Thyroid gland (tissue), 4 donors: ENCODE data around the gene LRRFIP2. TPM values are rescaled to one million over a fixed set of nuclear protein-coding genes. Genes with fewer than 3 reads are reported as not detected.

Experiments
- DNase-seq, 2 donors: peaks; one replicate each; pipeline ENCODE4 v3.0.0-alpha.2; 2019
- H3K27ac ChIP-seq, 3 donors: fragments of 200-600 bp; sonication (generic); 1 replicate in 2 of 3; 2 replicates in 1 of 3; pipeline ENCODE4 v1.5.1; 2016 to 2019; ENCODE audit warnings: mild to moderate bottlenecking in 1 of 3, moderate library complexity in 1 of 3
- H3K27me3 ChIP-seq: fragments of 200-600 bp; sonication (generic); one replicate; pipeline ENCODE4 v1.5.1; 2019
- H3K36me3 ChIP-seq, 2 donors: fragments of 200-600 bp; sonication (generic); one replicate each; pipeline ENCODE4 v1.5.1; 2016 to 2019
- H3K4me1 ChIP-seq, 2 donors: fragments of 200-600 bp; sonication (generic); one replicate each; pipeline ENCODE4 v1.5.1; 2017 to 2019
- H3K4me3 ChIP-seq, 3 donors: fragments of 200-600 bp; sonication (generic); replicated peaks in 1 of 3; 1 replicate in 2 of 3; 2 replicates in 1 of 3; pipeline ENCODE4 v1.5.1; 2016; ENCODE audit warnings: mild to moderate bottlenecking in 1 of 3
- H3K9me3 ChIP-seq: fragments of 200-600 bp; sonication (generic); one replicate; pipeline ENCODE4 v1.5.1; 2017
- POLR2A ChIP-seq, 2 donors: fragments of 450-650 bp; IDR thresholded peaks; one replicate each; pipeline ENCODE4 v1.6.1; 2017; ENCODE audit warnings: antibody characterized with exemption in 2 of 2, mild to moderate bottlenecking in 2 of 2, moderate library complexity in 1 of 2
- WGBS, 2 donors: methylation state at CpG; one replicate each; pipeline ENCODE4 v1.1.5; 2017; 5-methylcytosine and 5-hydroxymethylcytosine counted together
- intact Hi-C: fragments of 100-400 bp; cut with DNase I; formaldehyde crosslinking; loops from one replicate; pipeline ENCODE4 v1.15.1; 2023
- total RNA-seq, 4 donors: library from RNA; depleted of rRNA; stranded (reverse); fragments of >200 nt; gene quantifications; one replicate each; pipeline ENCODE4 v1.2.3, GENCODE V29; 2016
- TF ChIP-seq, protein P1 (sequence below), 6 experiments: fragments of 200-600 bp in 3 of 6; fragments of 450-650 bp in 3 of 6; sonication (generic) in 3 of 6; IDR thresholded peaks; one replicate each; pipeline ENCODE4 v1.5.1; 2016 to 2019; ENCODE audit warnings: antibody characterized with exemption in 6 of 6, mild to moderate bottlenecking in 2 of 6, inconsistent platforms in 1 of 6, moderate library complexity in 1 of 6

LRRFIP2 gene
- total RNA-seq, 4 donors from 2014 or later: 86.4 to 147 (median 93.8) TPM

GRCh38 chr3:37132334-37132733, 42.0 kb downstream of the LRRFIP2 start:
- Histone ChIP-seq H3K4me3 (no peak overlapping the region), H3K27ac (no peak overlapping the region), H3K9me3 (no peaks in the 10 kb centered on the region), H3K36me3 (no peaks in the 10 kb centered on the region), H3K27me3 (no peaks in the 10 kb centered on the region), H3K4me1 (peaks cover 20 to 37% of the 10 kb centered on the region in 2 donors)
- intact Hi-C loops: no loop called here
- no peak for DNase-seq
- TF ChIP-seq, protein P1, sequence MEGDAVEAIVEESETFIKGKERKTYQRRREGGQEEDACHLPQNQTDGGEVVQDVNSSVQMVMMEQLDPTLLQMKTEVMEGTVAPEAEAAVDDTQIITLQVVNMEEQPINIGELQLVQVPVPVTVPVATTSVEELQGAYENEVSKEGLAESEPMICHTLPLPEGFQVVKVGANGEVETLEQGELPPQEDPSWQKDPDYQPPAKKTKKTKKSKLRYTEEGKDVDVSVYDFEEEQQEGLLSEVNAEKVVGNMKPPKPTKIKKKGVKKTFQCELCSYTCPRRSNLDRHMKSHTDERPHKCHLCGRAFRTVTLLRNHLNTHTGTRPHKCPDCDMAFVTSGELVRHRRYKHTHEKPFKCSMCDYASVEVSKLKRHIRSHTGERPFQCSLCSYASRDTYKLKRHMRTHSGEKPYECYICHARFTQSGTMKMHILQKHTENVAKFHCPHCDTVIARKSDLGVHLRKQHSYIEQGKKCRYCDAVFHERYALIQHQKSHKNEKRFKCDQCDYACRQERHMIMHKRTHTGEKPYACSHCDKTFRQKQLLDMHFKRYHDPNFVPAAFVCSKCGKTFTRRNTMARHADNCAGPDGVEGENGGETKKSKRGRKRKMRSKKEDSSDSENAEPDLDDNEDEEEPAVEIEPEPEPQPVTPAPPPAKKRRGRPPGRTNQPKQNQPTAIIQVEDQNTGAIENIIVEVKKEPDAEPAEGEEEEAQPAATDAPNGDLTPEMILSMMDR (IDR thresholded peaks at IDR 0.05): no peak
- no peak for TF ChIP-seq POLR2A (IDR thresholded peaks at IDR 0.05)
- 95 to 100% methylated on average over 1 of the region's 1 CpG for WGBS, 2 donors

- Histone ChIP-seq H3K36me3 (no peaks in the 10 kb centered on the region), H3K27me3 (no peaks in the 10 kb centered on the region), H3K4me3 (no peak overlapping the region), H3K27ac (no peak overlapping the region), H3K9me3 (no peaks in the 10 kb centered on the region), H3K4me1 (peaks cover 20 to 37% of the 10 kb centered on the region in 2 donors)
- intact Hi-C loops: no loop called here
- 57 to 62% methylated on average over 2 of the region's 2 CpGs for WGBS, 2 donors
- TF ChIP-seq, protein P1 (IDR thresholded peaks at IDR 0.05): no peak
- no peak for TF ChIP-seq POLR2A (IDR thresholded peaks at IDR 0.05)
- no peak for DNase-seq
Observed at GRCh38 chr3:37131860-37132144, 42.6 kb downstream of the LRRFIP2 start.

DNA sequence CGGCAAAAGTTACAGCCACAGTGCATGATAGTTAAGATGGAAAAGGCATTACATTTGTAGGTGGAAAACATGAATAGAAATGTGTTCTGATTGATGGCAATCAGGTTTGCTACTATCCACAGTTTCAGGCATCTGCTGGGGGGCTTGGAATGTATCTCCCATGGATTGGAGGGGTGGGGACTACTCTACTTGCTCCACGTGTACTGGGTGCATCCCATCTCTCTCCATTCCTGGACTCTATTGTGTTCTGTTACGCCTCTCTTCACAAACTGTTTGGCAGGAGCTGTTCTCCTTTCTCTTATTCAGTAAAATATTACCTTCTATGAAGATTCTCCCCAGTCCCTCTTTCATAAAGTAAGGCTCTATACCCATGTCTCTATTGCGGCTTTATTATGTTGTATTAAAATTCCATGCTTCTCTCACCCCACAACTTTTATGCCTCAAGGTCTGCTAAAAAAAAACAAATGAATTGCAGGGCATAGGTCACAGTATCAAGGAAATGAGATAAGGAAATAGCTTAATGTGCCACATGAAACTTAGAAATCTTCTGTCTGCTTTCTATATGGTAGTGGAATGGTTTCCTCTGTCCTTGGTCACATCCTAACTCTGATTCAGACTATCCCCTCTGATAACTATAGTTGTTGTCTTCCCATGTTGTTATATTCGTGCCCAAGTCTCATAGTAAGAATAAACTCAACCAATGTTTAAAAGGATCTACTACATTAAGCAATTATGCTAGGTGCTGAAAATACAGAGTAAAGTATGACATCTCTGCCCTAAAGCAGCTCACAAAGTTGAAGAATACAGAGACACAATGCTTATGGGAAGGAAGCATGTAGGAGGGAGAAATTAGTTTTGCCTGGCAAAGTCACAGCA, 43.2 kb downstream of the LRRFIP2 start:
- TF ChIP-seq, protein P1 (IDR thresholded peaks at IDR 0.05): no peak
- no peak for TF ChIP-seq POLR2A (IDR thresholded peaks at IDR 0.05)
- intact Hi-C loops: no loop called here
- Histone ChIP-seq H3K4me1 (peaks cover 20 to 37% of the 10 kb centered on the region in 2 donors), H3K9me3 (no peaks in the 10 kb centered on the region), H3K36me3 (no peaks in the 10 kb centered on the region), H3K27me3 (no peaks in the 10 kb centered on the region), H3K27ac (no peak overlapping the region), H3K4me3 (no peak overlapping the region)
- WGBS, 2 donors: 72 to 74% methylated on average over 5 of the region's 5 CpGs
- DNase-seq: no peak

DNA sequence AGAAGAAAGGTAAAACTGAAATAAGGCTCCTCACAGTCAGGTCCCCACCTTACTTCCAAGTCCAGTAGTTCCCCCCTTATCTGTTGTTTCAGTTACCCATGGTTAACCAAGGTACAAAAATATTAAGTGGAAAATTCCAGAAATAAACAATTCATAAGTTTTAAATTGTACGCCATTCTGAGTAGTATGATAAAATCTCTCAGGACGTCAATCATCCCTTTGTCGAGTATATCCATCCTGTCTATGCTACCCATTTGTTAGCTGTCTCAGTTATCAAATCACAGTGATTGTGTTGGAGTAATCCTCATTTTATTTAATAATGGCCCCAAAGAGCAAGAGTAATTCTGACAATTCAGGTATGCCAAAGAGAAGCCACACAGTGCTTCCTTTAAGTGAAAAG, 43.9 kb downstream of the LRRFIP2 start:
- no peaks in the 10 kb centered on the region for H3K9me3 ChIP-seq
- intact Hi-C loops: no loop called here
- H3K27ac ChIP-seq: no peak overlapping the region
- no peaks in the 10 kb centered on the region for H3K27me3 ChIP-seq
- WGBS, 2 donors: 95% methylated on average over 3 of the region's 3 CpGs
- no peak for DNase-seq
- TF ChIP-seq POLR2A (IDR thresholded peaks at IDR 0.05): no peak
- TF ChIP-seq, protein P1 (IDR thresholded peaks at IDR 0.05): no peak
- no peaks in the 10 kb centered on the region for H3K36me3 ChIP-seq
- H3K4me1 ChIP-seq: peaks cover 20 to 39% of the 10 kb centered on the region in 2 donors
- H3K4me3 ChIP-seq: no peak overlapping the region

DNA sequence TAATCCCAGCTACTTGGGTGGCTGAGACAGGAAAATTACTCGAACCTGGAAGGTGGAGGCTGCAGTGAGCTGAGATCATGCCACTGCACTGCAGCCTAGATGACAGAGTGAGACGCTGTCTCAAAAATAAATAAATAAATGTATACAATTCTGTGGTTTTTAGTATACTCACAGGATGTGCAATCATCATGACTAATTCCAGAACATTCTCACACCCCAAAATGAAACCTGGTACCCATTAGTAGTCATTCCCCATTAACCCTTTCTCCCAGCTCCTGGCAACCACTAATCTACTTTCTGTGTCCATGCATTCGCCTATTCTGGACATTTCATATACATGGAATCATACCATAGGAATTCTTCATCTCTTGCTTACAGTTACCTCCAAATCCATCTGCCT, 44.5 kb downstream of the LRRFIP2 start:
- Histone ChIP-seq H3K36me3 (no peaks in the 10 kb centered on the region), H3K9me3 (no peaks in the 10 kb centered on the region), H3K4me3 (no peak overlapping the region), H3K27me3 (no peaks in the 10 kb centered on the region), H3K4me1 (peaks cover 20 to 44% of the 10 kb centered on the region in 2 donors), H3K27ac (no peak overlapping the region)
- no peak for DNase-seq
- intact Hi-C loops: no loop called here
- 93 to 99% methylated on average over 3 of the region's 3 CpGs for WGBS, 2 donors
- TF ChIP-seq, protein P1 (IDR thresholded peaks at IDR 0.05): no peak
- TF ChIP-seq POLR2A (IDR thresholded peaks at IDR 0.05): no peak
